Left lung (tissue), 10 donors: ENCODE results near the gene EIF1AD. TPM values are rescaled to one million over a fixed set of nuclear protein-coding genes. Genes with fewer than 3 reads are reported as not detected.

ENCODE experiments used
- ATAC-seq: fragments of 200-7000 bp; cut with Tn5 transposase; one replicate; pipeline ENCODE4 v1.9.1; 2020; ENCODE audit warnings: moderate library complexity
- DNase-seq, 4 donors: peaks; one replicate each; pipeline ENCODE4 v3.0.0-alpha.2; 2013 to 2020
- H3K27ac ChIP-seq, 2 donors: fragments of 200-600 bp; sonication (generic) in 1 of 2; one replicate each; pipeline versions ENCODE4 v1.5.0 to v1.8.0; 2020 to 2021
- H3K27me3 ChIP-seq, 2 donors: fragments of 200-600 bp; sonication (generic) in 1 of 2; one replicate each; pipeline versions ENCODE4 v1.5.0 to v1.8.0; 2020 to 2021
- H3K36me3 ChIP-seq, 2 donors: fragments of 200-600 bp; sonication (generic) in 1 of 2; one replicate each; pipeline versions ENCODE4 v1.5.0 to v1.8.0; 2020 to 2021
- H3K4me1 ChIP-seq, 2 donors: fragments of 200-600 bp; one replicate each; pipeline ENCODE4 v1.8.0; 2021
- H3K4me3 ChIP-seq, 2 donors: fragments of 200-600 bp; sonication (generic) in 1 of 2; one replicate each; pipeline versions ENCODE4 v1.5.0 to v1.8.0; 2020 to 2021; ENCODE audit warnings: mild to moderate bottlenecking in 1 of 2
- H3K9me3 ChIP-seq, 2 donors: fragments of 200-600 bp; sonication (generic) in 1 of 2; one replicate each; pipeline versions ENCODE4 v1.5.0 to v1.8.0; 2020 to 2021
- intact Hi-C, 2 donors: fragments of 100-400 bp; cut with DNase I; formaldehyde crosslinking; loops; one replicate each; pipeline versions ENCODE4 v1.11.2 to v1.14.2; 2022
- polyA plus RNA-seq, 6 donors: library from polyadenylated mRNA; unstranded; fragments of 120-200 nt; gene quantifications; one replicate each; pipeline ENCODE4 v1.2.1, GENCODE V29; 2013; ENCODE audit not compliant: insufficient read length in 6 of 6
- total RNA-seq, 2 donors: library from RNA; stranded (reverse); fragmentation: NEBNext Ultra II Directional; extraction: Animal tissue kit (Norgen Biotek cat#: 25700); gene quantifications; one replicate each; pipeline ENCODE4 v1.2.1, GENCODE V29; 2021
- TF ChIP-seq, protein P1 (sequence below), 2 donors: fragments of 200-600 bp; sonication (generic) in 1 of 2; IDR thresholded peaks; one replicate each; pipeline versions ENCODE4 v1.5.0 to v1.8.0; 2021; ENCODE audit warnings: antibody characterized with exemption in 2 of 2
- donor health status: DM: no; HTN: yes; CAD: no.
- donor health status: DM: no; HTN: no; CAD: no.

The EIF1AD gene
- total and polyA plus RNA-seq, 8 donors: 23.6 to 30.5 (median 28.8) TPM

DNA sequence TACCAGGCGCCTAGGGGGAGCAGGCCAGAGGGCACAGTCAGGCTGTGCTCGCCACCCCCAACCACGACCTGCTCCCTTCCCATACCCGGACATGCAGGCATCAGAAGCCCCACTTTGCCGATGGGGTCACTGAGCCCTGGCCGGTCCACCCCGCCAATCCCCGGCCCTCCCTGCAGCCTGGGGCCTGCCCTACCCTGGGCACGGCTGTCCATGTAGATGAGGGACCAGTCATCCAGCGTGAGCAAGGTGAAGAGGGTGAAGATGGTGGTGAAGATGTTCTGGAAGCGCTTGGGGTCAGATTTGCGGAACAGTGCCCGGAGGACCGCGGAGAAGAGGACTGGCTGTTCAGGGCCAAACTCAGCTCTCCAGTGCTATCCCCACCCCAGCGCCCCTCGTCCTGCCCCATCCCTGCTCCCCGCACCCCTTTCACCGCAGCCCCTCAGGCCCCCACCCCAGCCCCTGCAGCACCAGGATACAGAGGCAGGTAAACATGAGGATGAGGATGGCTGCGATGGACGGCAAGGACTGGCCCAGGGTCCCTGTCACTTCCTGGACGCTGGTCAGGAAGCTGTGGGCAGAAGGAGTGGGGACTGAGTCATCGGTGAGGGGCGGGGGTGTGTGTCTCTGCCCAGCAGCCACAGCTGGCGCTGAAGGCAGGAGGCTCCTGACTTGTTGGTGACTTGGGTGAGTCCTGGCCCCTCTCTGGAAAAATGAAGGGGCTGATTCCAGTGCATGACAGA is 18.8 kb upstream of the EIF1AD start:
- peak; percentile 67 for ATAC-seq
- H3K27ac ChIP-seq: peak overlapping the region in 1 of 2 donors; percentile 23
- H3K4me1 ChIP-seq: peaks cover 6 to 28% of the 10 kb centered on the region in 2 donors
- no peaks in the 10 kb centered on the region for H3K9me3 ChIP-seq
- intact Hi-C loops: no loop called here
- peak overlapping the region in 1 of 2 donors; percentile 21 for H3K4me3 ChIP-seq
- H3K36me3 ChIP-seq: no peaks in the 10 kb centered on the region
- H3K27me3 ChIP-seq: peaks cover 0 to 16% of the 10 kb centered on the region in 2 donors
- DNase-seq: peak in 2 of 4 donors; percentile 76 to 92
- TF ChIP-seq, protein P1, sequence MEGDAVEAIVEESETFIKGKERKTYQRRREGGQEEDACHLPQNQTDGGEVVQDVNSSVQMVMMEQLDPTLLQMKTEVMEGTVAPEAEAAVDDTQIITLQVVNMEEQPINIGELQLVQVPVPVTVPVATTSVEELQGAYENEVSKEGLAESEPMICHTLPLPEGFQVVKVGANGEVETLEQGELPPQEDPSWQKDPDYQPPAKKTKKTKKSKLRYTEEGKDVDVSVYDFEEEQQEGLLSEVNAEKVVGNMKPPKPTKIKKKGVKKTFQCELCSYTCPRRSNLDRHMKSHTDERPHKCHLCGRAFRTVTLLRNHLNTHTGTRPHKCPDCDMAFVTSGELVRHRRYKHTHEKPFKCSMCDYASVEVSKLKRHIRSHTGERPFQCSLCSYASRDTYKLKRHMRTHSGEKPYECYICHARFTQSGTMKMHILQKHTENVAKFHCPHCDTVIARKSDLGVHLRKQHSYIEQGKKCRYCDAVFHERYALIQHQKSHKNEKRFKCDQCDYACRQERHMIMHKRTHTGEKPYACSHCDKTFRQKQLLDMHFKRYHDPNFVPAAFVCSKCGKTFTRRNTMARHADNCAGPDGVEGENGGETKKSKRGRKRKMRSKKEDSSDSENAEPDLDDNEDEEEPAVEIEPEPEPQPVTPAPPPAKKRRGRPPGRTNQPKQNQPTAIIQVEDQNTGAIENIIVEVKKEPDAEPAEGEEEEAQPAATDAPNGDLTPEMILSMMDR (IDR thresholded peaks at IDR 0.05): no peak

DNA sequence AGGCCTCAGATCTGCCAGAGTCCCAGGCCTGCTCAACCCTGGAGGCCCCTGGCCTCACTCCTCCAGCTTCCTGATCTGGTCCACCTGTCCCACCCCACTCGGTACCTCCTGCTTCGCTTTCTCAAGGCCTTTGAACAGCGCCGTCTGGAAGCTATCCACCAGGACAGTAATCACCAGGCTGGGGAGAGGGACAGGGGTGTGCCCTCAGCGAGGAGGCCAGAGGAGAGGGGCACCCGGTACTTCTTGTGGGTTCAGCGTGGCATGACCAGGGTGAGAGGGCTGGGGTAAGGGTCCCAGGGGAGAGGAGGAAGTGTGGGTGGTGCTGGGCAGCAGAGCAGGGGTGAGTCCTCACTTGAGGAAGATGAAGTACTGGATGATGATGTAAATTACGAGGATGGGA is 18.3 kb upstream of the EIF1AD start:
- intact Hi-C loops: no loop called here
- DNase-seq (no peak), ATAC-seq (no peak)
- Histone ChIP-seq H3K4me3 (peak overlapping the region in 1 of 2 donors; percentile 21), H3K27me3 (peaks cover 0 to 16% of the 10 kb centered on the region in 2 donors), H3K36me3 (no peaks in the 10 kb centered on the region), H3K9me3 (no peaks in the 10 kb centered on the region), H3K27ac (no peak overlapping the region), H3K4me1 (peaks cover 6 to 28% of the 10 kb centered on the region in 2 donors)
- TF ChIP-seq, protein P1 (IDR thresholded peaks at IDR 0.05): no peak

DNA sequence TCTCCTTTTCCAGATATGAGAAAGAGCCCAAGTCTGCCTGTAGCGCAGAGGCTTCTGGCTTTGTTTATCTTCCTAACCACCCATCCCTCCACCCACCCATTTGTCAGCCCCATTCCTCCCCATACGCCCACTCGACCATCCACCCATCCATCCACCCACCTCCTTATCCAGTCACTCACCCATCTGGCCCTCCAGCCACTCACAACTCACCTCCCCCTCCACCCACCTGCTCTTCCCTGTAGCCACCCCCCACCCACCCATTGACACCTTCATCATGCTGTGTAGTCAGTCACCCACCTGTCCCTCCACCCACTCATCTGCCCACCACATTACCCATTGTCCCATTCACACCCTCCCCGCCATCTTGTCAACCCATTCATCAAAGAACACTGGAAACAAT is 15.4 kb upstream of the EIF1AD start:
- Histone ChIP-seq H3K9me3 (no peaks in the 10 kb centered on the region), H3K4me1 (peaks cover 3 to 31% of the 10 kb centered on the region in 2 donors), H3K36me3 (no peaks in the 10 kb centered on the region), H3K27me3 (peaks cover under 1 to 17% of the 10 kb centered on the region in 2 donors), H3K4me3 (no peak overlapping the region), H3K27ac (no peak overlapping the region)
- ATAC-seq (no peak), DNase-seq (peak in 1 of 4 donors; percentile 2)
- TF ChIP-seq, protein P1 (IDR thresholded peaks at IDR 0.05): no peak
- intact Hi-C loops: no loop called here

GRCh38 chr11:66016793-66017177 is 14.8 kb upstream of the EIF1AD start:
- H3K36me3 ChIP-seq: no peaks in the 10 kb centered on the region
- peaks cover 0 to 31% of the 10 kb centered on the region in 2 donors for H3K4me1 ChIP-seq
- TF ChIP-seq, protein P1 (IDR thresholded peaks at IDR 0.05): no peak
- H3K27ac ChIP-seq: no peak overlapping the region
- no peaks in the 10 kb centered on the region for H3K9me3 ChIP-seq
- peaks cover 6 to 22% of the 10 kb centered on the region in 2 donors for H3K27me3 ChIP-seq
- no peak for ATAC-seq
- DNase-seq: peak in 1 of 4 donors; percentile 45
- intact Hi-C loops: no loop called here
- no peak overlapping the region for H3K4me3 ChIP-seq

GRCh38 chr11:66015936-66016792 is 14.2 kb upstream of the EIF1AD start:
- ATAC-seq: no peak

More at GRCh38 chr11:66015936-66016792, 14.2 kb upstream of the EIF1AD start:
- peak in 1 of 4 donors; percentile 65 for DNase-seq
- H3K36me3 ChIP-seq: no peaks in the 10 kb centered on the region
- peaks cover 0 to 28% of the 10 kb centered on the region in 2 donors for H3K4me1 ChIP-seq
- intact Hi-C loops: no loop called here
- no peak overlapping the region for H3K4me3 ChIP-seq
- H3K9me3 ChIP-seq: no peaks in the 10 kb centered on the region
- TF ChIP-seq, protein P1 (IDR thresholded peaks at IDR 0.05): no peak
- H3K27me3 ChIP-seq: peaks cover 10 to 28% of the 10 kb centered on the region in 2 donors
- H3K27ac ChIP-seq: no peak overlapping the region
